Thyroid gland (tissue), 4 donors: ENCODE data around the gene SIK3. TPM values are rescaled to one million over a fixed set of nuclear protein-coding genes. Genes with fewer than 3 reads are reported as not detected.

Experiments
- DNase-seq, 2 donors: peaks; one replicate each; pipeline ENCODE4 v3.0.0-alpha.2; 2019
- H3K27ac ChIP-seq, 3 donors: fragments of 200-600 bp; sonication (generic); 1 replicate in 2 of 3; 2 replicates in 1 of 3; pipeline ENCODE4 v1.5.1; 2016 to 2019; ENCODE audit warnings: mild to moderate bottlenecking in 1 of 3, moderate library complexity in 1 of 3
- H3K27me3 ChIP-seq: fragments of 200-600 bp; sonication (generic); one replicate; pipeline ENCODE4 v1.5.1; 2019
- H3K36me3 ChIP-seq, 2 donors: fragments of 200-600 bp; sonication (generic); one replicate each; pipeline ENCODE4 v1.5.1; 2016 to 2019
- H3K4me1 ChIP-seq, 2 donors: fragments of 200-600 bp; sonication (generic); one replicate each; pipeline ENCODE4 v1.5.1; 2017 to 2019
- H3K4me3 ChIP-seq, 3 donors: fragments of 200-600 bp; sonication (generic); replicated peaks in 1 of 3; 1 replicate in 2 of 3; 2 replicates in 1 of 3; pipeline ENCODE4 v1.5.1; 2016; ENCODE audit warnings: mild to moderate bottlenecking in 1 of 3
- H3K9me3 ChIP-seq: fragments of 200-600 bp; sonication (generic); one replicate; pipeline ENCODE4 v1.5.1; 2017
- POLR2A ChIP-seq, 2 donors: fragments of 450-650 bp; IDR thresholded peaks; one replicate each; pipeline ENCODE4 v1.6.1; 2017; ENCODE audit warnings: antibody characterized with exemption in 2 of 2, mild to moderate bottlenecking in 2 of 2, moderate library complexity in 1 of 2
- WGBS, 2 donors: methylation state at CpG; one replicate each; pipeline ENCODE4 v1.1.5; 2017; 5-methylcytosine and 5-hydroxymethylcytosine counted together
- intact Hi-C: fragments of 100-400 bp; cut with DNase I; formaldehyde crosslinking; loops from one replicate; pipeline ENCODE4 v1.15.1; 2023
- total RNA-seq, 4 donors: library from RNA; depleted of rRNA; stranded (reverse); fragments of >200 nt; gene quantifications; one replicate each; pipeline ENCODE4 v1.2.3, GENCODE V29; 2016
- TF ChIP-seq, protein P1 (sequence below), 6 experiments: fragments of 200-600 bp in 3 of 6; fragments of 450-650 bp in 3 of 6; sonication (generic) in 3 of 6; IDR thresholded peaks; one replicate each; pipeline ENCODE4 v1.5.1; 2016 to 2019; ENCODE audit warnings: antibody characterized with exemption in 6 of 6, mild to moderate bottlenecking in 2 of 6, inconsistent platforms in 1 of 6, moderate library complexity in 1 of 6

Gene SIK3
- total RNA-seq, 4 donors from 2014 or later: 46.0 to 86.3 (median 71.9) TPM

DNA sequence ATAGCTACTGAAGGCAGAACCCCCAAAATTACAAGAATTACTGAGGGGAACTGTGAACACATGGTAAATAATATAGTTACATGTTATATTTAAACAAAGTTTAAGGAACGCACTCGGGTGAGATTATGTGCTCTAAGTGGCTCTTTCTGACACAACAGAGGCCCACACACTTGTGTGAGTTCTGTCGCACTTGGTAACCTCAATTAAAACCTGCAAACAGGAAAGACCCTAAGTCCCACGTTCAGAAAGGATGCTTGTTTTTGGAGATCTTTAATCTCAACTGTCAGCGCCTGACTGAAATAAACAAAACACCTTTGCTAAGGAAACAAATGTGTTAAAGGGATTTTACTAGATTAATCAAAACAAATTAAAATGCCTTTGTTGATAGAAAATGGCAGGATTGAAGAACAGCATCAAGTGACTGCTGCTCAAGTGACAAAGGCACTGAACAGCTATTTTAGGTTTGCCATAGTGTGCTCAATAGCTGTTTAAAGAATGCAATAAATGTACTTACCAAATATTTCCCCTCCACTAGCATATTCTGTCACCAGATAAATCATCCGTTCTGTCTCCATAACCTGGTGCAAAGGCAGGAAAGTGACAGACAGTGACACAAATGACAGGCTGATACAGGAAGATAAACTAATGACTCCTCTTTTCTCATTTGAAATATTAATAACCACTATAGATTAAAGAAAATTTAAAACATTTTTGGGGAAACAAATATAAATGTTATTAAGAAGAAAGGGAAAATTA lies 144.5 kb downstream of the SIK3 start:
- 81 to 83% methylated on average over 6 of the region's 6 CpGs for WGBS, 2 donors
- Histone ChIP-seq H3K4me1 (peaks cover 14 to 48% of the 10 kb centered on the region in 2 donors), H3K27me3 (no peaks in the 10 kb centered on the region), H3K27ac (no peak overlapping the region), H3K9me3 (no peaks in the 10 kb centered on the region), H3K36me3 (peaks cover 0 to 3% of the 10 kb centered on the region in 2 donors), H3K4me3 (no peak overlapping the region)
- TF ChIP-seq POLR2A (IDR thresholded peaks at IDR 0.05): no peak
- TF ChIP-seq, protein P1, sequence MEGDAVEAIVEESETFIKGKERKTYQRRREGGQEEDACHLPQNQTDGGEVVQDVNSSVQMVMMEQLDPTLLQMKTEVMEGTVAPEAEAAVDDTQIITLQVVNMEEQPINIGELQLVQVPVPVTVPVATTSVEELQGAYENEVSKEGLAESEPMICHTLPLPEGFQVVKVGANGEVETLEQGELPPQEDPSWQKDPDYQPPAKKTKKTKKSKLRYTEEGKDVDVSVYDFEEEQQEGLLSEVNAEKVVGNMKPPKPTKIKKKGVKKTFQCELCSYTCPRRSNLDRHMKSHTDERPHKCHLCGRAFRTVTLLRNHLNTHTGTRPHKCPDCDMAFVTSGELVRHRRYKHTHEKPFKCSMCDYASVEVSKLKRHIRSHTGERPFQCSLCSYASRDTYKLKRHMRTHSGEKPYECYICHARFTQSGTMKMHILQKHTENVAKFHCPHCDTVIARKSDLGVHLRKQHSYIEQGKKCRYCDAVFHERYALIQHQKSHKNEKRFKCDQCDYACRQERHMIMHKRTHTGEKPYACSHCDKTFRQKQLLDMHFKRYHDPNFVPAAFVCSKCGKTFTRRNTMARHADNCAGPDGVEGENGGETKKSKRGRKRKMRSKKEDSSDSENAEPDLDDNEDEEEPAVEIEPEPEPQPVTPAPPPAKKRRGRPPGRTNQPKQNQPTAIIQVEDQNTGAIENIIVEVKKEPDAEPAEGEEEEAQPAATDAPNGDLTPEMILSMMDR (IDR thresholded peaks at IDR 0.05): no peak
- intact Hi-C loops: no loop called here
- DNase-seq: no peak

DNA sequence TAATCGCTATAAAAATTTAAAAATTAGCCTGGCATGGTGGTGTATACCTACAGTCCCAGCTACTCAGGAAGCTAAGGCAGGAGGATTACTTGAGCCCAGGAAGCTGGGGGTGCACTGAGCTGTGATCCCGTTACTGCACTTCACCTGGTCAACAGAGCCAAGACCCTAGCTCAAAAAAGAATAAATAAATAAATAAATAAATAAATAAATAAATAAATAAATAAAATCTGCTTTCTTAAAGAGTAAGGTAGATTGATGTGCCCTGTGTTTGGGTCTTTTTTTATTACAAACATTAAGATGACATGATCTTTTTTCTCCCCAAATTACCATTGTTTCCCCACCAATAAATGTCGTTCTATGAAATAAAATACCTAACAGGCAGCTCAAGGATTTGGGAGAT lies 146.5 kb downstream of the SIK3 start:
- Histone ChIP-seq H3K36me3 (peaks cover 0 to 3% of the 10 kb centered on the region in 2 donors), H3K27ac (peak overlapping the region in 1 of 3 donors; percentile 54), H3K4me1 (peaks cover 15 to 42% of the 10 kb centered on the region in 2 donors), H3K9me3 (no peaks in the 10 kb centered on the region), H3K4me3 (no peak overlapping the region), H3K27me3 (no peaks in the 10 kb centered on the region)
- intact Hi-C loops: no loop called here
- TF ChIP-seq, protein P1 (IDR thresholded peaks at IDR 0.05): no peak
- TF ChIP-seq POLR2A (IDR thresholded peaks at IDR 0.05): no peak
- WGBS, 2 donors: 94 to 99% methylated on average over 3 of the region's 3 CpGs
- DNase-seq: no peak

DNA sequence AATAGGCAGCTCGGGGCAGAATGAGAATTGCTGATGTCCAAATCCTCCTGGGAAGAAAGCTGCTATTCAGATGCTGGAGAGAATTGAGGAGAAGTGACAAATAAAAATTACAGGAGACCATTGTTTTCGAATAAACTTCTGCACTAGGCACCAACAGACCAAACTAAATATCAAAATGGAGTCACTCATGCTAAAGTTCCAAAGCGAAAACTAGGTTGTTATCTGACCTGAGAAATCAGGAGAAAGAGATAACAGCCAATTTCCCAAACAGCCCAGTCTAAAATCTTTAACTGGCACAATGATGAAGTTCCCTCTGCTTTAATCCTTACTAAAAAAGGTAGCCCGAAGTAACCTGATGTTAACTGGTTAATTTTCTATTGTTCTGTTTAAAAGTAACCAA lies 148.0 kb downstream of the SIK3 start:
- H3K27me3 ChIP-seq: no peaks in the 10 kb centered on the region
- WGBS, 2 donors: 85 to 90% methylated on average over 4 of the region's 4 CpGs
- H3K27ac ChIP-seq: peak overlapping the region in 2 of 3 donors; percentile 54 to 59
- H3K4me3 ChIP-seq: no peak overlapping the region
- intact Hi-C loops: no loop called here
- DNase-seq: no peak
- H3K36me3 ChIP-seq: no peaks in the 10 kb centered on the region
- H3K4me1 ChIP-seq: peaks cover 15 to 39% of the 10 kb centered on the region in 2 donors
- H3K9me3 ChIP-seq: no peaks in the 10 kb centered on the region
- TF ChIP-seq, protein P1 (IDR thresholded peaks at IDR 0.05): no peak
- TF ChIP-seq POLR2A (IDR thresholded peaks at IDR 0.05): no peak

DNA sequence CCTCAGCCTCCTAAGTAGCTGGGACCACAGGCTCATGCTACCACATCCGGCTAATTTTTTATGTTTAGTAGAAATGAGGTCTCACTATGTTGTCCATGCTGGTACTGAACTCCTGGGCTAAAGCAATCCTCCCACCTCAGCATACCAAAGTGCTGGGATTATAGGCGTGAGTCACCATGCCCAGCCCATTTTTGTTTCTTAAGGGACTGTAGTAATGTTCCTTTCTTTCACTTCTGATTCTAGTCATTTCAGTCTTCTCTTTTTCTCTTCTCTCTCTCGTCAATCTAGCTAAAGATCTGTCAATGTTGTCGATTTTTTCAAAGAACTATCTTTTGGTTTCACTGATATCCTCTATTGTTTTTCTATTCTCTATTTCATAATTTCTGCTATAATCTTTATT lies 149.8 kb downstream of the SIK3 start:
- no peak for TF ChIP-seq POLR2A (IDR thresholded peaks at IDR 0.05)
- TF ChIP-seq, protein P1 (IDR thresholded peaks at IDR 0.05): no peak
- no peaks in the 10 kb centered on the region for H3K27me3 ChIP-seq
- intact Hi-C loops: no loop called here
- no peak for DNase-seq
- WGBS, 2 donors: 87 to 90% methylated on average over 4 of the region's 4 CpGs
- no peak overlapping the region for H3K27ac ChIP-seq
- H3K4me1 ChIP-seq: peaks cover 15 to 38% of the 10 kb centered on the region in 2 donors
- no peak overlapping the region for H3K4me3 ChIP-seq
- no peaks in the 10 kb centered on the region for H3K9me3 ChIP-seq
- no peaks in the 10 kb centered on the region for H3K36me3 ChIP-seq

DNA sequence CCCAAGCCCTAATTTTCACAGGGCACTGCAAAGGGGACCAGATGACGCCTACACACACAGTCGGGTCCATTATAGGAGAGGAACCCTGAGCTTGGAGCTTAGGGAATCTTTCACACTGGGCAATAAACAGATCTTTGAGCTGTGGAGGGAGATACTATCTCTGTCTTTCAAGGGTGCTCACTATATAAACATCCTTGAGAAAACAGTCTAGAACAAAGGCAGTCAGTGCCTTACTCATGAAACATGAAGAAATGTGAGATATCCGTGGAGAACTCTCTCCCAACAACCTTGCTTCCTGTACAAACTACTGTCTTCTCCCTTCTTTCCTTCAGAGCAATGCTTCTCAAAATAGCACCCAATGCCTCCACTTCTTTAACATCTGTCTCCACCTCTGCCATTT lies 151.8 kb downstream of the SIK3 start:
- Histone ChIP-seq H3K36me3 (no peaks in the 10 kb centered on the region), H3K27me3 (no peaks in the 10 kb centered on the region), H3K27ac (no peak overlapping the region), H3K4me1 (peaks cover 12 to 32% of the 10 kb centered on the region in 2 donors), H3K4me3 (no peak overlapping the region), H3K9me3 (no peaks in the 10 kb centered on the region)
- intact Hi-C loops: no loop called here
- DNase-seq: no peak
- TF ChIP-seq POLR2A (IDR thresholded peaks at IDR 0.05): no peak
- TF ChIP-seq, protein P1 (IDR thresholded peaks at IDR 0.05): no peak
- 40 to 68% methylated on average over 3 of the region's 3 CpGs for WGBS, 2 donors
